NCI-H128 (cell line): Measurements from ENCODE around the gene KLK2.

Source experiments
- DNase-seq: peaks from one replicate; lab custom pipeline; 2025; ENCODE audit not compliant: unreplicated experiment; lab: John Stamatoyannopoulos, UW

KLK2 gene

DNA sequence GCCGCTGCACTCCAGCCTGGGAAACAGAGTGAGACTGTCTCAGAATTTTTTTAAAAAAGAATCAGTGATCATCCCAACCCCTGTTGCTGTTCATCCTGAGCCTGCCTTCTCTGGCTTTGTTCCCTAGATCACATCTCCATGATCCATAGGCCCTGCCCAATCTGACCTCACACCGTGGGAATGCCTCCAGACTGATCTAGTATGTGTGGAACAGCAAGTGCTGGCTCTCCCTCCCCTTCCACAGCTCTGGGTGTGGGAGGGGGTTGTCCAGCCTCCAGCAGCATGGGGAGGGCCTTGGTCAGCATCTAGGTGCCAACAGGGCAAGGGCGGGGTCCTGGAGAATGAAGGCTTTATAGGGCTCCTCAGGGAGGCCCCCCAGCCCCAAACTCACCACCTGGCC is at the start of gene KLK2:
Gene KLK2 (plus strand): TSS at position 384 of the 400 bp plus-strand sequence. CDS start 35 bp downstream, outside the sequence.
- DNase-seq: no peak

DNA sequence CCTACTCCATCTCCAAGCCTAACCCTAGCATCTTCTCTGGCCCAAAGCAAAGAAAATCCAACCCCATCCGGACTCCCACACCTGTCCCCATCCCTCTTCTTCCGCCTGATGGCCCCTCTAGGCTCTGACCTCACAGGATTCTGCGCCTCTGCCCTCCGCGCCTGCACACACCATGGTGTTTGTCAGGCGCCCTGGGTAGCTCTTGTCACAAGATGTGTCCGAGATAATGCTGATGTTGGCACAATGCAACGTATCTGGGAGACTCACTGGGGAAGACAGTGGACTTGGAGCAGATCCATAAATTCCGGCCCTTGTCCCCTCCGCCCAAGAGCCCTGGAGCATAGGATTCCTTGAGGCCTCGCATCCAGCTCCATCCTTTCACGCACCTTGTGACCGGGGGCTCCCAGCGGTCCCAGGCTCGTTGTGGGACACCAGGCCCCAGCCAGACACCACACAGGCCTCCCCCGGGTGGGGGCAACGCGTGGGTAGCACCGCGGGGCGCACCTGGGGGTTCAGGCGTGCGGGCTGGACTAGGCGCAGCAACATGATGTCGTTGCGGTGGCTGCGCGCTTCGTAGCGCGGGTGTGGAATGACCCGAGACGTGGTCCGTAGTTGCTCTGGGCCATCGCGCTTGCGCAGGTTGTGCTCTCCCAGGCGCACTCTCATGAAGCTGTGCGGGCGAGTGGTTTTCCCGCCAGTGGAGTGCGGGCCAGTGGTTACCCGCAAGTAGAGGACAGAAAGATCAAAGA is 46.6 kb upstream of the KLK2 start:
- DNase-seq: no peak

DNA sequence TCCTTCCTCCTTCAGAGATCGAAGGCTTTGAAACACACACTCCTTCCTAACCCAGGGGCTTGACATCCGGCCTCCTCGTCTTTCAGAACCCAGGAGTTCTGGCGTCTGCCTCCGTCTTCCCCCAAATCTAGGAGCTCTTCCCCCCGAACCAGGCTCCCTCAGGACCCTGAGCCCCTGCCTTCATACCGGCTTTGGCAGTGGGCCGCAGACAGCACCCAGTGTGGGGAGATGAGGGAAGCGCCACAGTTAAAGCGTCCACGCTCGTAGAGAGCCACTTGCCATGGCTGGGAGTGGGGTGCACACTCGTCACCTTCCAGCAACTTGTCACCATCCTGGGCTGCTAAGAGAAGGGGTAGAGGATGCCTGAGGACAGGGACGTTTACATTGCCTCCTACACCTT is 45.8 kb upstream of the KLK2 start:
- no peak for DNase-seq

GRCh38 chr19:50829801-50830200 is 43.4 kb upstream of the KLK2 start:
- no peak for DNase-seq

- DNase-seq: no peak
Observed at GRCh38 chr19:50830266-50831025, 42.8 kb upstream of the KLK2 start.

DNA sequence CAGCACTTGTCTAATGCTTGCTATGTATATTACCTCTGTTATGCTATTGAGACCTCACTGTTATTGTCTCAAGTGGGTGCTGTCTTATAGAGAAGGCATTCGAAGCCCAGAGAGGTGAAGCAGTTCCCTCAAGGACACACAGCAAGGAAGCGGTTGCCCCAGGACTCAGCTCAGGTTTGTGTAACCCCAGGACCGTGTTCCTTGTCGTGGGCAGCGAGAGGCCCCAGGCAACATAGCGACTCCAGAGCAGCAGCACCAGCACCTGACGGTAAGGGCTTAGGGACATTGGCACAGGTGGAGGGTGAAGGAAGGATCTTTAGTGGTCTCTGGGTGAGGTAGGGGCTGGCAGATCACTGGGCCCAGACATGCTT is 42.2 kb upstream of the KLK2 start:
- DNase-seq: no peak

DNA sequence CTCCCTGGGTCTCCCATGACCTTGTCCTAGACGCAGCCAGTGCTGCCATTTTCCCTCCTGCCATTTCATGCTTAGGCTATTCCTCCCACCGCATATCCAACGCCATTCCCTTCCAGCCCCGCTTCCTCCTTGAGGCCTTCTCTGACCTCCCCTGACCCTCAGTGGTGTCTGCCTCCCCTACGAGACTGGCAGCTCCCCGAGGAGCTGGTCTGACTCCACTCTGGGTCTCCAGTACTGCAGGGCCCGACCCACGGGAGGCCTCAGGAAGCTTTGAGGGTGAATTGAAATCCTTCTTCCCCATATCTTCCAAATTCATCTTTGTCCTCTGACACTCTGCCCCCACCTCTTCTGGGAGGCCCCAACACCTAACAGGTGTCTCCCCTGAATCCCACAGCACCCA is 40.6 kb upstream of the KLK2 start:
- no peak for DNase-seq

DNA sequence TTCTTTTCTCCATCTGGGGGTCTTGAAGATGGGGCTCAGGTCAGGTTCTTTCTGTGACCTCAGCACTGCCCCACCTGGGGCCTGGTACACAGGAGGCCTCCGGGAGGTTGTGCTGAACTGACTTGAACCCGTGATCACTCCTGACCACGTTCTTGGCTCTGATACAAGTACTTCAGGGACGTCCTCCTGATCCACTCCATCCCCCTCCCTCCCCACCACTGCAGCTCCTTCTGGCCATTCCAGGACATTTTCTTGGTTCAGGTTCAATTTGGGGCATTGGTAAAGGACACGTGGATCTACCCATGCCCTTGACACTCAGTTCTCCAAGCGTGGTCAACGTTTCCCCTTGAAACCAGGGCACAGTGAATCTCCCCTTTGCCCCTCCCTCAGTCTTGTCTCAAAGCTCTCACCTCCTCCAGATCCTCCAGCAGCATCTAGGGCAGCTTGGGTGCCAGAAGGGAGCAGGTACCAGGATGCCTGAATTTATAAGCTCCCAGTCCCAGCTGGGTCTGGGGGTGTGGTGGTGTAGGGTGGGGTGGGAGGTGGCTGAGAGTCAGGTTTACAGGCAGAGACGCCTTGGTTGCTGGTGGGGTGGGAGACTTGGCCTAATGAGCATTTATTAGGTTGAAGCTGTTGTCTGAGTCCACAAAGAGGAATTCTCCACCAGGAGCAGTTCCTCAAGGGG is 40.0 kb upstream of the KLK2 start, which contains the start of gene KLK15:
Gene KLK15 (minus strand): TSS at position 458 of the 685 bp plus-strand sequence. CDS start 2,082 bp downstream, outside the sequence.
- no peak for DNase-seq

DNA sequence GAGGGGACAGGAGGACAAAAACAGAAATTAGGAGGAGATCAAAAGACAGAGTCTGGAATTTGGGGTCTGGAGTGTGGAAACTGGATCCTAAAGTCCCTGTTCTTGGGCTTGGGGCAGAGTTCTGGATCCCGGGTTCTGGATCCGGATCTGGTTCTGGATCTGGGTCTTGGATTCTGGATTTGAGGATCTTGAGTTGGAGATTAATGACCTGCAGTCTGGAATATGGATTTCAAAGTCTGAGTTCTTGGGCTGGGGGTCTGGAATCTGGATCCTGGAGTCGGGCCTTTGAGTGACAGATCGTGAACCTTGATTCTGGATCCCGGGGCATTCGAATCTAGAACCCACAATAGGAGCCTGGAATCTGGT is 39.5 kb upstream of the KLK2 start:
- no peak for DNase-seq

GRCh38 chr19:50835103-50835784 is 38.0 kb upstream of the KLK2 start:
- DNase-seq: no peak

- peak; percentile 19 for DNase-seq
Observed at GRCh38 chr19:50835785-50836542, 37.3 kb upstream of the KLK2 start.

GRCh38 chr19:50836543-50837195 is 36.6 kb upstream of the KLK2 start:
- DNase-seq: no peak

GRCh38 chr19:50837300-50837699 is 35.9 kb upstream of the KLK2 start:
- DNase-seq: no peak

- no peak for DNase-seq
Observed at GRCh38 chr19:50838239-50838638, 35.0 kb upstream of the KLK2 start.

GRCh38 chr19:50839712-50840655 is 33.3 kb upstream of the KLK2 start:
- no peak for DNase-seq

DNA sequence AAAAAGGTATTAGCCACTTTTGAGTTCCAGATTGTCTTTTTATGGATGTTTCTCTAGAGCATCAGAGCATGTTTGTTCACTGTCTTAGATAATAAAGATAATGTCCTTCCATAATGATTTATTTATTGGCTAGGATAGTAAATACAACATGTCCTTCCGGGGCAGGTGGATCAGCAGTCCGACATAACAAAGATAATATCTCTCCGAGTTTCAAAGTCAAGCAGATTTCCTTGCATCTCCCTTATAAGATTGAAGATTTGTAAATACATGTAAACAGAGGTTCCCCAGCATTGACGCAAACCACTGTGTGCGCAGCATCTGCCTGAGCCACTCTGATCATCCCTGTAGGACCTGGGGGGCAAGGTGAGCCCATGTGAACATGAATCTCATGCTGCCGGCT is 31.1 kb upstream of the KLK2 start:
- no peak for DNase-seq

DNA sequence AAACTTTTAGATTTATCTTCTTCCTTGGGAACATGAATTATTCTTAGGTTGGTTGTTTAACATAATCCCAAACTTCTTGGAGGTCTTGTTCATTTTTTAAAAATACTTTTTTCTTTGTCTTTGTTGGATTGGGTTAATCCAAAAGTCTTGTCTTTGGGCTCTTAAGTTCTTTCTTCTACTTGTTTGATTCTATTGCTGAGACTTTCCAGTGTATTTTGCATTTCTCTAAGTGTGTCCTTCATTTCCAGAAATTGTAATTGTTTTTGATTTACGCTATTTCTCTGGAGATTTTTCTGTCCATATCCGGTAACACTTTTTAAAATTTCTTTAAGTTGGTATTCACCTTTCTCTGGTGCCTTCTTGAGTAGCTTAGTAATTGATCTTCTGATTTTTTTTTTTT is 30.0 kb upstream of the KLK2 start:
- DNase-seq: no peak

DNA sequence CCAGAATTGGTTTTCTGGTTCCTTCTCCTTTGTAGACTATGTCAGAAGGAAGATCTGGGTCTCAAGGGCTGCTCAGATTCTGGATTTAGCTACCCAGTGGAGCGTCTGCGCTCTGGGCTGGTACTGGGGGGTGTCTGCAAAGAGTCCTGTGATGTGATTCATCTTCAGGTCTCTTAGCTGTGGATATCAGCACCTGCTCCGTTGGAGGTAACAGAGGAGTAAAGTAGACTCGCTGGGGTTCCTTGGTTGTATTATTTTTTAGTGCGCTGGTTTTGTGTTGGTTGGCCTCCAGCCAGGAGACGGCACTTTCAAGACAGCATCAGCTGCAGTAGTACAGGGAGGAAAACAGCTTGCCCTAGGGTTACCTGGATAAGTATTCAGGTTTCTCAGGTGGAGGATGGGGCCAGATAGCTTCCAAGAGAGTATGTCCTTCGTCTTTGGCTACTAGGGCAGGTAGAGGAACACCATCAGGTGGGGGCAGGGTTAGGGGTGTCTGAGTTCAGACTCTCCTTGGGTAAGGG is 29.5 kb upstream of the KLK2 start:
- DNase-seq: no peak
